GM21528 (cell line): ENCODE measurements around the gene FSTL4.

Experiments used
- ATAC-seq: cut with Tn5 transposase; IDR thresholded peaks from one replicate; pipeline ENCODE4 v1.9.1; 2021; ENCODE audit warnings: mild to moderate bottlenecking, moderate library complexity; ENCODE audit not compliant: unreplicated experiment, low FRiP score

The FSTL4 gene

GRCh38 chr5:133373121-133373870 is 239.0 kb downstream of the FSTL4 start:
- ATAC-seq: no peak

- ATAC-seq: no peak
These were observed 239.9 kb downstream of the FSTL4 start for GRCh38 chr5:133372293-133372937.

GRCh38 chr5:133371371-133372155 is 240.8 kb downstream of the FSTL4 start:
- no peak for ATAC-seq

GRCh38 chr5:133370904-133371303 is 241.4 kb downstream of the FSTL4 start:
- ATAC-seq: no peak

GRCh38 chr5:133370036-133370831 is 242.1 kb downstream of the FSTL4 start:
- ATAC-seq: no peak

GRCh38 chr5:133368916-133369783 is 243.2 kb downstream of the FSTL4 start:
- ATAC-seq: no peak

- ATAC-seq: no peak
These were observed 244.4 kb downstream of the FSTL4 start for GRCh38 chr5:133367984-133368383.

- no peak for ATAC-seq
These were observed 245.1 kb downstream of the FSTL4 start for GRCh38 chr5:133367071-133367786.

- ATAC-seq: no peak
These were observed 245.9 kb downstream of the FSTL4 start for GRCh38 chr5:133366438-133366837.

GRCh38 chr5:133365738-133366137 is 246.6 kb downstream of the FSTL4 start:
- ATAC-seq: no peak

- ATAC-seq: no peak
These were observed 247.2 kb downstream of the FSTL4 start for GRCh38 chr5:133364936-133365707.

GRCh38 chr5:133363807-133364587 is 248.3 kb downstream of the FSTL4 start:
- ATAC-seq: no peak

- ATAC-seq: no peak
These were observed 249.9 kb downstream of the FSTL4 start for GRCh38 chr5:133362438-133362837.

- ATAC-seq: no peak
These were observed 250.4 kb downstream of the FSTL4 start for GRCh38 chr5:133361922-133362321.

- ATAC-seq: no peak
These were observed 251.5 kb downstream of the FSTL4 start for GRCh38 chr5:133360693-133361472.

- ATAC-seq: no peak
These were observed 252.5 kb downstream of the FSTL4 start for GRCh38 chr5:133359861-133360260.

- no peak for ATAC-seq
These were observed 254.1 kb downstream of the FSTL4 start for GRCh38 chr5:133358271-133358670.
